Ishikawa (cell line): ENCODE measurements around the gene EPHB1.

Source experiments
- CEBPB ChIP-seq: IDR thresholded peaks from 2 replicates; pipeline ENCODE4 v1.6.1; 2012
- CREB1 ChIP-seq: IDR thresholded peaks from 2 replicates; pipeline ENCODE4 v1.6.1; 2012; ENCODE audit warnings: low read depth
- EGR1 ChIP-seq: IDR thresholded peaks from 2 replicates; pipeline ENCODE4 v1.6.1; 2012
- EP300 ChIP-seq: IDR thresholded peaks from 2 replicates; pipeline ENCODE4 v1.6.1; 2012; ENCODE audit warnings: borderline replicate concordance
- FOXM1 ChIP-seq: IDR thresholded peaks from 2 replicates; pipeline ENCODE4 v1.6.1; 2012; ENCODE audit warnings: low read depth, borderline replicate concordance
- MAX ChIP-seq: IDR thresholded peaks from 2 replicates; pipeline ENCODE4 v1.6.1; 2012
- NFIC ChIP-seq: IDR thresholded peaks from 2 replicates; pipeline ENCODE4 v1.6.1; 2012
- RAD21 ChIP-seq: IDR thresholded peaks from 2 replicates; pipeline ENCODE4 v1.6.1; 2012; ENCODE audit warnings: low read depth
- TAF1 ChIP-seq: IDR thresholded peaks from 2 replicates; pipeline ENCODE4 v1.6.1; 2012; ENCODE audit warnings: low read depth, mild to moderate bottlenecking
- TCF12 ChIP-seq: IDR thresholded peaks from 2 replicates; pipeline ENCODE4 v1.6.1; 2012; ENCODE audit warnings: low read depth
- TEAD4 ChIP-seq: IDR thresholded peaks from 2 replicates; pipeline ENCODE4 v1.6.1; 2012
- USF1 ChIP-seq: IDR thresholded peaks from 2 replicates; pipeline ENCODE4 v1.6.1; 2012
- YY1 ChIP-seq: IDR thresholded peaks from 2 replicates; pipeline ENCODE4 v1.6.1; 2012; ENCODE audit warnings: low read depth
- ZBTB7A ChIP-seq: IDR thresholded peaks from 2 replicates; pipeline ENCODE4 v1.6.1; 2012; ENCODE audit warnings: low read depth
- TF ChIP-seq, protein P1 (sequence below): IDR thresholded peaks from 2 replicates; pipeline ENCODE4 v1.6.1; 2012; ENCODE audit warnings: low read depth, mild to moderate bottlenecking

The EPHB1 gene

DNA sequence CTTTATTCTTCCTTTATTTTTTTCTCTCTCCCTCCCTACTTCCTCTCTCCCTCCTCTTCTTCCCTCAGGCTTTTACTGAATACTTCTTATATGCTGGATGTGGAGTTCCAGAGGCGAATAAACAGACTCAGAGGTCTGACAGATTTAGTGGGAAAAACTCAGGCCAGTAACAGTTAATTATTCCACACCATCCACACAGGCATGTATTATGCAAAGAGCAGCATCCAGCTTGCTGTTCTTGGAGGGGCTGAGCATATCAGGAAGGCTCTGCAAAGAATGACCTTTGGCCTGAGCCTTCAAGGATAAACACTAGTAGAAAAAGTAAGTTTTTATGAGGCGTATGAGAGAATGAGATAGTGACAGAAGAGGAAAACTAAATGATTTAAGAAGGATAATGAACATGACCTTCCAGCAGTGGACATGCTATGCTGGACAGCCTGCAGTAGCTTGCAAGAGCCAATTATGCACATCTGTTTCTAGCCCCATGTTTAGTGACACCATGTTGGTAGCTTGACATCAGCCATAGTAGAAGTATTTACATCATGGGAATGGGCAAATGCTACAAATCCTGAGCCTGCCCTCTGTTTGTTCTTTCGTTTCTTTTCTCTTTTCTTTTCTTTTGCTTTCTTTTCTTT is 387.4 kb downstream of the EPHB1 start:
- TF ChIP-seq EGR1 (no peak), EP300 (no peak), TEAD4 (no peak), CEBPB (no peak), MAX (no peak), USF1 (no peak), ZBTB7A (no peak), TAF1 (no peak), NFIC (no peak), RAD21 (no peak), CREB1 (no peak), YY1 (no peak), TCF12 (no peak), FOXM1 (no peak)
- TF ChIP-seq, protein P1, sequence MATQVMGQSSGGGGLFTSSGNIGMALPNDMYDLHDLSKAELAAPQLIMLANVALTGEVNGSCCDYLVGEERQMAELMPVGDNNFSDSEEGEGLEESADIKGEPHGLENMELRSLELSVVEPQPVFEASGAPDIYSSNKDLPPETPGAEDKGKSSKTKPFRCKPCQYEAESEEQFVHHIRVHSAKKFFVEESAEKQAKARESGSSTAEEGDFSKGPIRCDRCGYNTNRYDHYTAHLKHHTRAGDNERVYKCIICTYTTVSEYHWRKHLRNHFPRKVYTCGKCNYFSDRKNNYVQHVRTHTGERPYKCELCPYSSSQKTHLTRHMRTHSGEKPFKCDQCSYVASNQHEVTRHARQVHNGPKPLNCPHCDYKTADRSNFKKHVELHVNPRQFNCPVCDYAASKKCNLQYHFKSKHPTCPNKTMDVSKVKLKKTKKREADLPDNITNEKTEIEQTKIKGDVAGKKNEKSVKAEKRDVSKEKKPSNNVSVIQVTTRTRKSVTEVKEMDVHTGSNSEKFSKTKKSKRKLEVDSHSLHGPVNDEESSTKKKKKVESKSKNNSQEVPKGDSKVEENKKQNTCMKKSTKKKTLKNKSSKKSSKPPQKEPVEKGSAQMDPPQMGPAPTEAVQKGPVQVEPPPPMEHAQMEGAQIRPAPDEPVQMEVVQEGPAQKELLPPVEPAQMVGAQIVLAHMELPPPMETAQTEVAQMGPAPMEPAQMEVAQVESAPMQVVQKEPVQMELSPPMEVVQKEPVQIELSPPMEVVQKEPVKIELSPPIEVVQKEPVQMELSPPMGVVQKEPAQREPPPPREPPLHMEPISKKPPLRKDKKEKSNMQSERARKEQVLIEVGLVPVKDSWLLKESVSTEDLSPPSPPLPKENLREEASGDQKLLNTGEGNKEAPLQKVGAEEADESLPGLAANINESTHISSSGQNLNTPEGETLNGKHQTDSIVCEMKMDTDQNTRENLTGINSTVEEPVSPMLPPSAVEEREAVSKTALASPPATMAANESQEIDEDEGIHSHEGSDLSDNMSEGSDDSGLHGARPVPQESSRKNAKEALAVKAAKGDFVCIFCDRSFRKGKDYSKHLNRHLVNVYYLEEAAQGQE: no peak

- TF ChIP-seq EP300: no peak
- no peak for TF ChIP-seq USF1
- TF ChIP-seq MAX: no peak
- TF ChIP-seq TEAD4: no peak
Observed at GRCh38 chr3:135190658-135191057, 395.6 kb downstream of the EPHB1 start.

- TF ChIP-seq EGR1: no peak
- TF ChIP-seq ZBTB7A: no peak
- TF ChIP-seq, protein P1: no peak
- no peak for TF ChIP-seq CREB1
- TF ChIP-seq YY1: no peak
- TF ChIP-seq TCF12: no peak
- TF ChIP-seq CEBPB: no peak
- no peak for TF ChIP-seq USF1
- no peak for TF ChIP-seq MAX
- no peak for TF ChIP-seq TEAD4
- no peak for TF ChIP-seq EP300
- no peak for TF ChIP-seq FOXM1
- TF ChIP-seq NFIC: no peak
- no peak for TF ChIP-seq TAF1
Observed at GRCh38 chr3:135191708-135192107, 396.6 kb downstream of the EPHB1 start.

DNA sequence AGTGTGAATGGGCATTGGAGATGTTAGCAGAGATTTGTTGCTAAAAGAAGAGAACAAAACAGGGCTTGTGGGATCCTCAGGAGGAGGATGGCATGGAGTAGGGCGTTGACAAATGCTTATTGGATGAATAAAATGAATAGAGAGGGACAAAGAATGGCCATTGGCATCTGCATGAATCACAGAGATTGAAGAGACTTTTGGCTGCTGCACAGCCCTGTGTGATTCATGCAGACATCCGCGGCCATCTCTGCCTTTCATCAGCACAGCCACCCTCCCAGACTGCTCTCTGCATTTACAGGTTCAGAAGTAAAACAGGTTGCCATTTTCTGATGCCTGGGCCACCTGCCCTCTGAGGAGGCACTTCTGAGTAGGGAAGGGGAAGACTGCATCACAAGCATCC is 397.9 kb downstream of the EPHB1 start:
- no peak for TF ChIP-seq RAD21
- no peak for TF ChIP-seq NFIC
- TF ChIP-seq TAF1: no peak
- TF ChIP-seq EP300: no peak
- TF ChIP-seq CREB1: no peak
- TF ChIP-seq, protein P1: no peak
- no peak for TF ChIP-seq TEAD4
- TF ChIP-seq USF1: no peak
- TF ChIP-seq TCF12: no peak
